PC-3 (cell line): ENCODE measurements around the gene SLC4A5. TPM values are rescaled to one million over a fixed set of nuclear protein-coding genes. Genes with fewer than 3 reads are reported as not detected.

Experiments used
- ATAC-seq: fragments of 200-7000 bp; cut with Tn5 transposase; 2 replicates; pipeline ENCODE4 v1.9.1; 2020; ENCODE audit warnings: mild to moderate bottlenecking, moderate library complexity
- BruUV-seq: library from RNA; stranded (reverse); fragments of 400-500 nt; replicated peaks from 2 replicates; lab custom pipeline; 2021; lab: Mats Ljungman, UMichigan
- CTCF ChIA-PET: fragments of 300-600 bp; sonication (Branson Sonifier 250); formaldehyde crosslinking; loops from one replicate; lab custom pipeline; 2022; ENCODE audit warnings: antibody characterized with exemption; lab: Charles Lee
- POLR2A ChIA-PET: fragments of 300-600 bp; sonication (Branson Sonifier 250); formaldehyde crosslinking; loops from one replicate; lab custom pipeline; 2022; ENCODE audit warnings: antibody characterized with exemption; ENCODE audit not compliant: unreplicated experiment; lab: Charles Lee
- DNase-seq: peaks from one replicate; pipeline ENCODE4 v3.0.0-alpha.2; 2015
- H2AFZ ChIP-seq: fragments of 300-600 bp; sonication (generic); 2 replicates; pipeline ENCODE4 v1.6.0; 2016; ENCODE audit warnings: antibody characterized with exemption, low read length
- H3F3A ChIP-seq: fragments of 300-600 bp; sonication (generic); one replicate; pipeline ENCODE4 v1.6.0; 2017; ENCODE audit warnings: antibody characterized with exemption, low read length, control low read depth, mild to moderate bottlenecking; ENCODE audit not compliant: unreplicated experiment
- H3K27ac ChIP-seq: fragments of 300-600 bp; sonication (generic); 2 replicates; pipeline ENCODE4 v1.5.1; 2016; ENCODE audit warnings: mild to moderate bottlenecking, low read length
- H3K27me3 ChIP-seq: fragments of 300-600 bp; sonication (generic); 2 replicates; pipeline ENCODE4 v1.6.1; 2016; ENCODE audit warnings: low read length, mixed read lengths
- H3K36me3 ChIP-seq: fragments of 300-600 bp; sonication (generic); 2 replicates; pipeline ENCODE4 v1.6.1; 2016; ENCODE audit warnings: low read depth, mixed run types, low read length, mixed read lengths
- H3K4me1 ChIP-seq: fragments of 300-600 bp; sonication (generic); 2 replicates; pipeline ENCODE4 v1.5.1; 2016; ENCODE audit warnings: low read length; ENCODE audit not compliant: insufficient read depth
- H3K4me2 ChIP-seq: fragments of 300-600 bp; sonication (generic); 2 replicates; pipeline ENCODE4 v1.6.0; 2016; ENCODE audit warnings: low read length
- H3K4me3 ChIP-seq: fragments of 300-600 bp; sonication (generic); 2 replicates; pipeline ENCODE4 v1.5.1; 2016; ENCODE audit warnings: mild to moderate bottlenecking, low read length, mixed read lengths
- H3K79me2 ChIP-seq: fragments of 300-600 bp; sonication (generic); 2 replicates; pipeline ENCODE4 v1.6.1; 2017; ENCODE audit warnings: low read length, mixed read lengths
- H3K9ac ChIP-seq: fragments of 300-600 bp; sonication (generic); 2 replicates; pipeline ENCODE4 v1.6.0; 2016; ENCODE audit warnings: mild to moderate bottlenecking, low read length
- H3K9me2 ChIP-seq: fragments of 300-600 bp; sonication (generic); replicated peaks from 2 replicates; pipeline ENCODE4 v1.6.1; 2016; ENCODE audit warnings: mixed run types, low read length, mixed read lengths
- H3K9me3 ChIP-seq: fragments of 300-600 bp; sonication (generic); 2 replicates; pipeline ENCODE4 v1.6.1; 2016; ENCODE audit warnings: low read length, mixed read lengths
- H4K20me1 ChIP-seq: fragments of 300-600 bp; sonication (generic); 2 replicates; pipeline ENCODE4 v1.6.1; 2016; ENCODE audit warnings: low read length, mixed read lengths
- CTCF ChIP-seq: fragments of 300-600 bp; sonication (generic); conservative IDR thresholded peaks from 2 replicates; pipeline ENCODE4 v1.5.1; 2017; ENCODE audit warnings: antibody characterized with exemption, low read depth, mild to moderate bottlenecking, low read length
- EZH2 ChIP-seq: fragments of 300-600 bp; sonication (generic); IDR thresholded peaks from one replicate; pipeline ENCODE4 v1.6.1; 2017; ENCODE audit warnings: antibody characterized with exemption, mild to moderate bottlenecking, low read length; ENCODE audit not compliant: unreplicated experiment
- EZH2phosphoT487 ChIP-seq: fragments of 300-600 bp; sonication (generic); IDR thresholded peaks from 2 replicates; pipeline ENCODE4 v1.6.1; 2018; ENCODE audit warnings: mild to moderate bottlenecking, antibody characterized with exemption, low read length, borderline replicate concordance
- intact Hi-C: fragments of 100-400 bp; cut with micrococcal nuclease; formaldehyde crosslinking; loops from 2 replicates; pipeline ENCODE4 v1.9.0; 2023
- total RNA-seq: library from RNA; depleted of rRNA; stranded (reverse); fragments of >200 nt; gene quantifications from 2 replicates; pipeline ENCODE4 v1.2.3, GENCODE V29; 2014

The SLC4A5 gene
- total RNA-seq, 1 experiment from 2014 or later: 2.4 TPM

GRCh38 chr2:74314107-74314506, 29.1 kb downstream of the SLC4A5 start:
- CTCF ChIA-PET: no interaction called here
- no TSS peak for BruUV-seq

GRCh38 chr2:74313497-74313896, 29.7 kb downstream of the SLC4A5 start:
- Histone ChIP-seq H3K27me3 (no peaks in the 10 kb centered on the region), H3K36me3 (no peaks in the 10 kb centered on the region), H2AFZ (no peak overlapping the region), H3K4me2 (no peak overlapping the region), H3K9me3 (no peaks in the 10 kb centered on the region), H3K4me1 (no peaks in the 10 kb centered on the region), H3F3A (no peaks in the 10 kb centered on the region), H3K9me2 (no peaks in the 10 kb centered on the region), H3K27ac (no peak overlapping the region), H4K20me1 (no peaks in the 10 kb centered on the region), H3K79me2 (no peaks in the 10 kb centered on the region), H3K4me3 (no peak overlapping the region), H3K9ac (no peak overlapping the region)
- no peak for ATAC-seq
- DNase-seq: no peak
- no TSS peak for BruUV-seq
- ChIA-PET CTCF (no interaction called here), POLR2A (no interaction called here)
- no peak for TF ChIP-seq EZH2phosphoT487
- TF ChIP-seq EZH2: no peak
- intact Hi-C loops: no loop called here

More at GRCh38 chr2:74314107-74314506, 29.1 kb downstream of the SLC4A5 start:
- Histone ChIP-seq H2AFZ (no peak overlapping the region), H3K9ac (no peak overlapping the region), H3K27ac (no peak overlapping the region), H3F3A (no peaks in the 10 kb centered on the region), H3K79me2 (no peaks in the 10 kb centered on the region), H4K20me1 (no peaks in the 10 kb centered on the region), H3K9me2 (no peaks in the 10 kb centered on the region), H3K4me2 (no peak overlapping the region), H3K36me3 (no peaks in the 10 kb centered on the region), H3K9me3 (no peaks in the 10 kb centered on the region), H3K4me3 (no peak overlapping the region), H3K27me3 (no peaks in the 10 kb centered on the region), H3K4me1 (no peaks in the 10 kb centered on the region)
- TF ChIP-seq EZH2phosphoT487 (no peak), CTCF (no peak)
- ATAC-seq (no peak), DNase-seq (no peak)
- POLR2A ChIA-PET: no interaction called here
- intact Hi-C loops: no loop called here

GRCh38 chr2:74312913-74313312, 30.3 kb downstream of the SLC4A5 start:
- H4K20me1 ChIP-seq: no peaks in the 10 kb centered on the region
- H3K36me3 ChIP-seq: no peaks in the 10 kb centered on the region
- no peak overlapping the region for H3K4me3 ChIP-seq
- H3K27ac ChIP-seq: no peak overlapping the region
- intact Hi-C loops: no loop called here
- no peak overlapping the region for H3K9ac ChIP-seq
- no peak overlapping the region for H2AFZ ChIP-seq
- no peaks in the 10 kb centered on the region for H3K9me3 ChIP-seq
- no TSS peak for BruUV-seq
- ATAC-seq: no peak
- no peak for DNase-seq
- no peaks in the 10 kb centered on the region for H3F3A ChIP-seq
- H3K4me2 ChIP-seq: no peak overlapping the region
- CTCF ChIA-PET: no interaction called here
- no peak for TF ChIP-seq CTCF
- no peak for TF ChIP-seq EZH2
- TF ChIP-seq EZH2phosphoT487: no peak
- no peaks in the 10 kb centered on the region for H3K79me2 ChIP-seq
- H3K9me2 ChIP-seq: no peaks in the 10 kb centered on the region
- H3K4me1 ChIP-seq: no peaks in the 10 kb centered on the region
- H3K27me3 ChIP-seq: no peaks in the 10 kb centered on the region
- POLR2A ChIA-PET: no interaction called here
